Gastrocnemius medialis (tissue), 4 donors: ENCODE results near the gene RRP36. TPM values are rescaled to one million over a fixed set of nuclear protein-coding genes. Genes with fewer than 3 reads are reported as not detected.
A peak's percentile ranks its signal among the peaks of the same experiment; 100 is the strongest.

Experiments
- ATAC-seq, 2 donors: fragments of 150-250 bp; one replicate each; pipeline ENCODE4 v1.9.1; 2016
- DNase-seq, 2 donors: peaks; one replicate each; pipeline ENCODE4 v3.0.0-alpha.2; 2019
- H3K27ac ChIP-seq, 4 donors: fragments of 200-600 bp; sonication (generic); 1 replicate in 1 of 4; 2 replicates in 3 of 4; pipeline ENCODE4 v1.5.1; 2016 to 2018; ENCODE audit warnings: mild to moderate bottlenecking in 2 of 4, moderate library complexity in 1 of 4
- H3K27me3 ChIP-seq, 3 donors: fragments of 200-600 bp; sonication (generic) in 2 of 3; 1 replicate in 1 of 3; 2 replicates in 2 of 3; pipeline versions ENCODE4 v1.5.1 to v1.6.0; 2016 to 2019; ENCODE audit warnings: mild to moderate bottlenecking in 1 of 3, moderate library complexity in 1 of 3
- H3K36me3 ChIP-seq, 2 donors: fragments of 200-600 bp; sonication (generic) in 1 of 2; one replicate each; pipeline ENCODE4 v1.5.1; 2017 to 2018
- H3K4me1 ChIP-seq, 2 donors: fragments of 200-600 bp; sonication (generic) in 1 of 2; one replicate each; pipeline ENCODE4 v1.5.1; 2016 to 2017; ENCODE audit warnings: mild to moderate bottlenecking in 2 of 2
- H3K4me3 ChIP-seq, 4 donors: fragments of 200-600 bp; sonication (generic) in 3 of 4; 1 replicate in 1 of 4; 2 replicates in 3 of 4; pipeline ENCODE4 v1.5.1; 2016 to 2019; ENCODE audit warnings: mild to moderate bottlenecking in 2 of 4
- H3K9me3 ChIP-seq, 3 donors: fragments of 200-600 bp; sonication (generic) in 2 of 3; 1 replicate in 1 of 3; 2 replicates in 2 of 3; pipeline ENCODE4 v1.5.1; 2016 to 2019
- CTCF ChIP-seq, 5 experiments: fragments of 450-650 bp in 3 of 5; fragments of 200-600 bp in 2 of 5; sonication (generic) in 2 of 5; IDR thresholded peaks in 4 of 5; conservative IDR thresholded peaks in 1 of 5; 1 replicate in 4 of 5; 2 replicates in 1 of 5; pipeline ENCODE4 v1.5.1; 2016 to 2019; ENCODE audit warnings: antibody characterized with exemption in 5 of 5, mild to moderate bottlenecking in 3 of 5, moderate library complexity in 3 of 5
- POLR2A ChIP-seq, 2 donors: fragments of 450-650 bp; IDR thresholded peaks; one replicate each; pipeline ENCODE4 v1.6.1; 2017; ENCODE audit warnings: antibody characterized with exemption in 2 of 2, mild to moderate bottlenecking in 2 of 2, moderate library complexity in 2 of 2
- in situ Hi-C, 4 donors: fragments of 200-750 bp; cut with MboI; loops; one replicate each; pipeline versions ENCODE4 v1.15.0 to v1.8.0; 2017; ENCODE audit warnings: low sequenced_read_pairs in 4 of 4
- intact Hi-C: fragments of 100-400 bp; cut with DNase I; formaldehyde crosslinking; loops from one replicate; pipeline ENCODE4 v1.15.1; 2023; ENCODE audit warnings: low total_unique reads
- total RNA-seq, 4 donors: library from RNA; depleted of rRNA; stranded (reverse); fragments of >200 nt; gene quantifications; one replicate each; pipeline versions ENCODE4 v1.1.0 to v1.2.3, GENCODE V29; 2016

The RRP36 gene
- total RNA-seq, 4 donors from 2014 or later, result 37.7 to 64.3 (median 51.0) TPM

GRCh38 chr6:43016176-43016942 is 5.1 kb upstream of the RRP36 start:
- intact Hi-C loops, result loop anchor here (10.0 kb wide), 2 partner anchors 802 to 1282 kb away; partner anchors contain the start of genes MRPS10 and TFEB
- peaks cover 76 to 83% of the 10 kb centered on the region in 2 donors for H3K4me1 ChIP-seq
- no peaks in the 10 kb centered on the region for H3K27me3 ChIP-seq
- H3K4me3 ChIP-seq, result peak overlapping the region; percentile 23 to 39 (median 30)
- in situ Hi-C loops, result loop anchor here in 1 of 4 donors (10.0 kb wide), 1 partner anchor 452 kb away; the partner anchor contains the start of gene UBR2
- DNase-seq (peak in 1 of 2 donors; percentile 70), ATAC-seq (peak; percentile 45 to 63)
- no peak for TF ChIP-seq CTCF (IDR thresholded peaks at IDR 0.05 in 4 of 5, conservative IDR thresholded peaks at IDR 0.05 in 1 of 5)
- peak in 1 of 2 donors; percentile 9 for TF ChIP-seq POLR2A (IDR thresholded peaks at IDR 0.05)
- H3K36me3 ChIP-seq, result peaks cover 0 to 42% of the 10 kb centered on the region in 2 donors
- H3K27ac ChIP-seq, result peak overlapping the region; percentile 95 to 98 (median 98)
- H3K9me3 ChIP-seq, result no peaks in the 10 kb centered on the region

- Histone ChIP-seq H3K9me3 (no peaks in the 10 kb centered on the region), H3K27me3 (no peaks in the 10 kb centered on the region), H3K4me3 (peak overlapping the region; percentile 23 to 39 (median 30)), H3K27ac (peak overlapping the region; percentile 95 to 98 (median 98)), H3K36me3 (peaks cover 0 to 36% of the 10 kb centered on the region in 2 donors), H3K4me1 (peaks cover 76 to 83% of the 10 kb centered on the region in 2 donors)
- TF ChIP-seq POLR2A (IDR thresholded peaks at IDR 0.05) (no peak), CTCF (IDR thresholded peaks at IDR 0.05 in 4 of 5, conservative IDR thresholded peaks at IDR 0.05 in 1 of 5) (no peak)
- no peak for ATAC-seq
- intact Hi-C loops, result loop anchor here (10.0 kb wide), 2 partner anchors 802 to 1282 kb away; partner anchors contain the start of genes MRPS10 and TFEB
- in situ Hi-C loops, result loop anchor here in 1 of 4 donors (10.0 kb wide), 1 partner anchor 452 kb away; the partner anchor contains the start of gene UBR2
- DNase-seq, result peak in 1 of 2 donors; percentile 49
Measured at GRCh38 chr6:43016943-43017334, 4.5 kb upstream of the RRP36 start.

GRCh38 chr6:43019152-43019551 is 2.3 kb upstream of the RRP36 start:
- Histone ChIP-seq H3K9me3 (no peaks in the 10 kb centered on the region), H3K4me1 (peaks cover 86 to 89% of the 10 kb centered on the region in 2 donors), H3K36me3 (peaks cover 0 to 34% of the 10 kb centered on the region in 2 donors), H3K27ac (peak overlapping the region; percentile 95 to 98 (median 98)), H3K27me3 (no peaks in the 10 kb centered on the region), H3K4me3 (no peak overlapping the region)
- peak in 1 of 2 donors; percentile 38 for DNase-seq
- intact Hi-C loops (loop anchor here (10.0 kb wide), 2 partner anchors 804 to 1284 kb away; partner anchors contain the start of genes MRPS10 and TFEB), in situ Hi-C loops (loop anchor here in 1 of 4 donors (10.0 kb wide), 1 partner anchor 454 kb away; the partner anchor contains the start of gene UBR2)
- ATAC-seq, result peak in 1 of 2 donors; percentile 5
- no peak for TF ChIP-seq POLR2A (IDR thresholded peaks at IDR 0.05)
- no peak for TF ChIP-seq CTCF (IDR thresholded peaks at IDR 0.05 in 4 of 5, conservative IDR thresholded peaks at IDR 0.05 in 1 of 5)

GRCh38 chr6:43020052-43020705 is 1.2 kb upstream of the RRP36 start:
- H3K36me3 ChIP-seq, result peaks cover 0 to 44% of the 10 kb centered on the region in 2 donors
- no peak for ATAC-seq
- peaks cover 89 to 91% of the 10 kb centered on the region in 2 donors for H3K4me1 ChIP-seq
- H3K27me3 ChIP-seq, result no peaks in the 10 kb centered on the region
- TF ChIP-seq CTCF (IDR thresholded peaks at IDR 0.05 in 4 of 5, conservative IDR thresholded peaks at IDR 0.05 in 1 of 5), result no peak
- intact Hi-C loops, result no loop called here
- in situ Hi-C loops, result no loop called here
- no peak for DNase-seq
- peak overlapping the region; percentile 95 to 98 (median 98) for H3K27ac ChIP-seq
- no peak overlapping the region for H3K4me3 ChIP-seq
- H3K9me3 ChIP-seq, result no peaks in the 10 kb centered on the region
